Hematopoietic multipotent progenitor cell treated with erythropoietin and hydrocortisone succinate and interleukin-3 and kit ligand, for 6 days (in vitro differentiated cells): ENCODE data around the gene RNF103.
"Not testable (repeated sequence)": the region's sequence is repeated elsewhere in the genome, so short reads cannot be mapped to it uniquely, and the experiment has no call there.

Source experiments
- DNase-seq: peaks from one replicate; pipeline ENCODE4 v3.0.0-alpha.2; 2015

The RNF103 gene, protein sequence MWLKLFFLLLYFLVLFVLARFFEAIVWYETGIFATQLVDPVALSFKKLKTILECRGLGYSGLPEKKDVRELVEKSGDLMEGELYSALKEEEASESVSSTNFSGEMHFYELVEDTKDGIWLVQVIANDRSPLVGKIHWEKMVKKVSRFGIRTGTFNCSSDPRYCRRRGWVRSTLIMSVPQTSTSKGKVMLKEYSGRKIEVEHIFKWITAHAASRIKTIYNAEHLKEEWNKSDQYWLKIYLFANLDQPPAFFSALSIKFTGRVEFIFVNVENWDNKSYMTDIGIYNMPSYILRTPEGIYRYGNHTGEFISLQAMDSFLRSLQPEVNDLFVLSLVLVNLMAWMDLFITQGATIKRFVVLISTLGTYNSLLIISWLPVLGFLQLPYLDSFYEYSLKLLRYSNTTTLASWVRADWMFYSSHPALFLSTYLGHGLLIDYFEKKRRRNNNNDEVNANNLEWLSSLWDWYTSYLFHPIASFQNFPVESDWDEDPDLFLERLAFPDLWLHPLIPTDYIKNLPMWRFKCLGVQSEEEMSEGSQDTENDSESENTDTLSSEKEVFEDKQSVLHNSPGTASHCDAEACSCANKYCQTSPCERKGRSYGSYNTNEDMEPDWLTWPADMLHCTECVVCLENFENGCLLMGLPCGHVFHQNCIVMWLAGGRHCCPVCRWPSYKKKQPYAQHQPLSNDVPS

GRCh38 chr2:86623494-86624266 lies at the start of gene RNF103:
RNF103 (minus strand) TSS chr2:86623865; CDS start chr2:86622886, 979 bp downstream.
- peak; percentile 96 for DNase-seq

- DNase-seq = no peak
Measured at GRCh38 chr2:86673011-86673410, 49.3 kb upstream of the RNF103 start.

- no peak for DNase-seq
Measured at GRCh38 chr2:86672027-86672545, 48.4 kb upstream of the RNF103 start.

- peak; percentile 17 for DNase-seq
Measured at GRCh38 chr2:86671337-86671981, 47.8 kb upstream of the RNF103 start.

- not testable (repeated sequence) for DNase-seq
Measured at GRCh38 chr2:86669323-86669722, 45.7 kb upstream of the RNF103 start.

DNA sequence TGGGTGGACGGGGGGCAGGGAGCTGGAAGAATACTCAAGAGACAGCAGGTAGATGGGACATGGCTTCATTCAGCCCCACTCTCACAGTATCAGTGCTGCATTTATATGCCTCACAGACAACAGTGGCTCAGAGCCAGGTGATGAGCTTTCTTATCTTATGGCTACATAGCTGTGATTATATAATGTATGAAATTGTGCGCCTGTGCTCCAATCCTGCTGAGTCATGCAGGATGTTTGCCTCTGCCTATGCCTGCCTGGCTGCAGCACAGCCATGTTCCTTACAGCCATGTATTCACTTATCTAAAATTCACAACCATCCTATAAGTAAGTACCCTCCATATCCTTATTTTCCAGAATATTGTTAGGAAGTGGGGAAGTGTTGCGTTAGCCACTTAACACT lies 37.7 kb upstream of the RNF103 start:
- peak; percentile 52 for DNase-seq

- no peak for DNase-seq
Measured at GRCh38 chr2:86650188-86650587, 26.5 kb upstream of the RNF103 start.

DNA sequence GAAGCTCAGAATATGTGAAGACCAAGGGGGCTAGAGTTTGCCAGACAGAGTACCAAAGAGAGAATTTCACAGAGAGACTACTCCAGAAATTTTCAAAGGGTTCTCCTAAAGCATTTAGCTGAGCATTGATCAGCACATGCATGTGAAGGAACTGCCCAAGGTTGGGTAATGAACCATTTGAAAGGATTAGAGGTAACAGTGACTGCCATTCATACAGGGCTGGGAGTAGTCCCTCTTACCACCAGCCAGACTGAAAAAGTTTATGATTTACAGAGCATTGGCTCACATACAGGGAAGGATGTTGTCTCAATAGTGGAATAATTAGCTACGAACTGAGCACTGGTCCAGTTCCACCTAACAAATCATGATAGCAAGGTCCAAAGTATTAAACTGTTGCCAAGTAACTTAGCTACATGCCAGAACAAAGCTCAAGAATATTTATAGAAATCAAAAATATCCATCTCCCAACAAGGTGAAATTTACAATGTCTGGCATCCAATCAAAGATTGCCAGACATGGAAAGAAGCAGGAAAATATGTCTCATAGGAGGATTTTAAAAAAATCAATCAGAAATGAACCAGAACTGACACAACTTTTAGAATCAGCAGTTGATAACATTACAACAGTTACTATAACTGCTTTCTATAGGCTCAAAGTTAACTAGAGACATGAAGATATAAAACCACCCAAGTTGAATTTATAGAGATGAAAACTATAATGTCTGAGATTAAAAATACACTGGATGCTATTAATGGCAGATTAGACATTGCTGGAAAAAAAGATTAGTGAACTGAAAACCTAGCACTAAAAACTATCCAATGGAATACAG lies 25.7 kb upstream of the RNF103 start:
- DNase-seq = no peak

DNA sequence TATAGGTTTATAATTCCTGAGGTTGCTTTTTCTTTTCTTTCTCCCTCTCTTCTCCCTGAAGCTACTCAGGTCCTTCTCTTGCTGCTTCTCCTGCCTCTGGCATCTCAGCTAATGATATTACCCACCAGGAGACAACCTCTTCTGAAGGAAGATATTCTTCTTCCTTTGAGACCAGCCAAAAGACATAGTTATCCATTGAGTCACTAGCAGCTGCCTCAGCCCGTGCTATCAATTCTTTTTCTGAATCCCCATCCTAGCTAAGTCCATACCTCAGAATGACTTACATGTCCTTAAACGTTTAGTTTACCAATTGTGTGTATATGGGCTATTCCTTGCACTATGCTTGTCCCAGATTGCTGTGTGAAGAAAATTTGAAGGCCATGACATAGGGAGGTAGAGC lies 25.0 kb upstream of the RNF103 start:
- DNase-seq = no peak

GRCh38 chr2:86646865-86647264 lies 23.2 kb upstream of the RNF103 start:
- DNase-seq = no peak

DNA sequence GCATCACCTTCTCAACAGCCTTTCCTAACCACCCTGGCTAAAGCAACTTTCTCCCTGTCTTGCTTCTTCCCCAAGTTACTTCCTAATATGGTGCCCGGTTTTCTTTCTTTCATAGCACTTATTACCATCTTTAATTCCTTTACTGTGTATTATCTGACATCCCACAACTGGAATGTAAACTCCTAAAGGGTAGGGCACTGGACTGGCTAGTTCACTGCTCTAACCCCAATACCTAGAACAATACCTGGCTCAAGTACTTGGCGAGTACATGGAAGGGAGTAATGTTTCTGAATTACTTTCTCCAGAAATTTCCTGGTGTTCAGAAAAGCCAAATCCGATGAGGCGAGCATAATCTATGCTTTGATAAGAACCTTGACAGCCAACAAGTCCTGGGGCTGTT lies 22.7 kb upstream of the RNF103 start:
- DNase-seq = no peak

- DNase-seq = no peak
Measured at GRCh38 chr2:86645752-86646151, 22.1 kb upstream of the RNF103 start.

- DNase-seq = no peak
Measured at GRCh38 chr2:86638712-86639111, 15.0 kb upstream of the RNF103 start.

DNA sequence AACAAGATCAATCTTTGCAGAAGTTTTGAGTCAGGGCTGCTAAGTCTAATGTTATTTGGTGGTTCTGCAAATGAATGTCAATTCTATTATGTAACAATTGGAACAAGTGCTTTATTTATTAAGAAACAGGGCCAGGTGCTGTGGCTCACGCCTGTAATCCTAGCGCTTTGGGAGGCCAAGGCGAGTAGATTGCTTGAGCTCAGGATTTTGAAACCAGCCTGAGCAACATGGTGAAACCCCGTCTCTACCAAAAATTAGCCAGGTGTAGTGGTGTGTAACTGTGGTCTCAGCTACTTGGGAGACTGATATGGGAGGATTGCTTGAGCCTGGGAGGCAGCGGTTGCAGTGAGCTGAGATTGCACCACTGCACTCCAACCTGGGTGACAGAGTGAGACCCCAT lies 13.2 kb upstream of the RNF103 start:
- no peak for DNase-seq

GRCh38 chr2:86634352-86634751 lies 10.7 kb upstream of the RNF103 start:
- no peak for DNase-seq

DNA sequence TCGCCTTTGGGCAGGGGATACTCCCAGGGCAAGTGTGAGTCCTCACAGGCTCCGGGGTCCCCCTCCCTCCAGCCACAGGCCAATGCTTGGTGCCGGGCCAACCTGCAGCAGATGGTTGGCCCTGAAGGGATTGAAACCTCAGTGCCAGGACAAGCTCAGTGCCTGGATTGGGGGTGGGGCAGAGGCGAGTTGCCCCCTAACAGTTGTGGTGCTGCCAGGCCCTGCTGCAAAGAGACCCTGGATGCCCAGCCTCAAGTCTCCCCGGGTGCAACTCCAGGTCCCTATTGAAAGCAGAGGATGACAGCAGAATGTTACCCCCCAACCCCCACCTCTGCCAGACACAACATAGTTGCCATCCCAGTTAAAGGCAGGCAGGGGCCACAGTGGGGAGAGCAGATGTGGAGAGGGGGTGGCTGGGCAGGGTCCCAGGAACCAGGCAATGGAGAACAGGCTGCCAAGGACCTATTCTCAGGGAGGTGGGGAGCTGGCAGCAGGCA lies 9.5 kb upstream of the RNF103 start:
- peak; percentile 44 for DNase-seq

- peak; percentile 62 for DNase-seq
Measured at GRCh38 chr2:86632672-86633071, 9.0 kb upstream of the RNF103 start.

- no peak for DNase-seq
Measured at GRCh38 chr2:86631846-86632485, 8.3 kb upstream of the RNF103 start.

DNA sequence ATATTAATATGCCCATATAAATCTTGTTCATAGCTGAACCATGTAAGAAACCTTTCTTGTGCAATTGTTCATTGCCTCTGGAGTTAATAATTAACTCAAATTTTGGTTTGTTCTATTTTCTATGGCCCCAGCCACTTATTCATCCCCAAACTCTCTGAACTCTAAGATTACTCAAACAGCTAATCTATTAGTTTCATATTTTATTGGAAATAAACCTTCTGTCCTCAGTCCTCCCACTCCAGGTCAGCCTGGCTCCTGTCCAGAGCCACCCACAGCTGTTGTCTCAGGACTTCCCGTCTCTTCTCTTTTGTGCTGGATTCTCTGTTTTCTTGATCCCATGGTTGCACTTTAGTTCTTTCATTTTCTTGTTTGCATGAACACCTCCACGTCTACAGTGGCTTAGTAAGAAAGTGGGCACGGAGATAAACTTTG lies 4.4 kb upstream of the RNF103 start:
- no peak for DNase-seq

DNA sequence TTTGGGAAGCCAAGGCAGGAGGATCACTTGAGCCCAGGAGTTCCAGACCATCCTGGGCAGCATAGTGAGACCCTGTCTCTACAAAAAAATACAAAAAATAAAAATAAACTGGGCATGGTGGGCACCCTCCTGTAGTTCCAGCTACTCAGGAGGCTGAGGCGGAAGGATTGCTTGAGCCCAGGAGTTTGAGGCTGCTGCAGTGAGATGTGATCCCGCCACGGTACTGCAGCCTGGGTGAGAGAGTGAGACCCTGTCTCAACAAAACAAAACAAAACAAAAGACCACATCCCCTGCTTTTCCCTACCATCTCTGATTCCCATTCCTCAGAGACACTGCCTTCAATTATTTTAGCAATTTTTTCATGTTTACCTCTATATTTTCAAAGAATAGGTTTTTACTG lies 3.9 kb upstream of the RNF103 start:
- no peak for DNase-seq

DNA sequence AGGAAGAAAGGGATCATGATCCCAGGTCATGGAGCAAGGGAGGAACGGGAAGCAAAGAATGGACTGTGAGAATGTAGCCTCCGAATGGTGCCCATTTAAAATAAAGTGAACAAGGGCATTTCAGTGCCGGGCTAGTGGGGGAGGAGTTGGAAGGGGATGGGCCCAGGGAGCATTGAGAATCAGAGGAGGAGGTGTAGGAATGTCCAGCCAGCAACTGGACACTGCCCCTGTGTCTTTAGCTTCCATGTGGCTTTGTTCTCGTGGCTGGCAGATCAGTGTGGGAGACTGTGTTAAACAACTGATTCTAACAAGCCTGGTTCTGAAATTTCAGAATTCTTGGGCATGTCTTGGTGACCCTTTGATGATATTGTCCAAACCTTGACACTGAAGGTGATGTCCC lies 1.4 kb upstream of the RNF103 start:
- no peak for DNase-seq
